Activated CD4-positive, alpha-beta T cell treated with anti-CD3 and anti-CD28 coated beads for 36 hours (primary cell): Measurements from ENCODE around the gene HSD11B1L. TPM values are rescaled to one million over a fixed set of nuclear protein-coding genes. Genes with fewer than 3 reads are reported as not detected.
"Not testable (repeated sequence)": the region's sequence is repeated elsewhere in the genome, so short reads cannot be mapped to it uniquely, and the experiment has no call there.

ENCODE experiments used
- ATAC-seq: fragments of 200-7000 bp; cut with Tn5 transposase; one replicate; pipeline ENCODE4 v1.10.0; 2021; ENCODE audit warnings: mild to moderate bottlenecking, moderate library complexity
- CTCF ChIA-PET: fragments of 350-600 bp; sonication (Branson Sonifier 250); formaldehyde crosslinking; loops from one replicate; lab custom pipeline; 2021; ENCODE audit warnings: antibody characterized with exemption; lab: Charles Lee
- POLR2A ChIA-PET: fragments of 350-600 bp; sonication (Branson Sonifier 250); formaldehyde crosslinking; loops from one replicate; lab custom pipeline; 2021; ENCODE audit warnings: antibody characterized with exemption, inconsistent platforms; lab: Charles Lee
- DNase-seq: peaks from one replicate; pipeline ENCODE4 v3.0.0-alpha.2; 2020
- H3K27ac Mint-ChIP-seq: one replicate; pipeline ENCODE4 v1.8.0; 2021; ENCODE audit warnings: mixed read lengths
- H3K27me3 Mint-ChIP-seq: one replicate; pipeline ENCODE4 v1.8.0; 2021; ENCODE audit warnings: mixed read lengths
- H3K36me3 Mint-ChIP-seq: one replicate; pipeline ENCODE4 v1.8.0; 2021; ENCODE audit warnings: low read depth, mixed read lengths
- H3K4me1 Mint-ChIP-seq: one replicate; pipeline ENCODE4 v1.8.0; 2021; ENCODE audit warnings: mixed read lengths
- H3K4me3 Mint-ChIP-seq: one replicate; pipeline ENCODE4 v1.8.0; 2021; ENCODE audit warnings: mild to moderate bottlenecking, moderate library complexity, mixed read lengths
- H3K9me3 Mint-ChIP-seq: one replicate; pipeline ENCODE4 v1.8.0; 2021; ENCODE audit warnings: low read depth, mixed read lengths
- intact Hi-C, 2 experiments: fragments of 100-400 bp; cut with DNase I in 1 of 2; cut with micrococcal nuclease in 1 of 2; formaldehyde crosslinking; loops; one replicate each; pipeline versions ENCODE4 v1.14.2 to v1.15.1; 2022 to 2024; cut with DNase I, micrococcal nuclease
- total RNA-seq, 2 experiments: library from RNA; stranded (reverse); gene quantifications; one replicate each; pipeline ENCODE4 v1.2.3, GENCODE V29; 2021

The HSD11B1L gene
- total RNA-seq, 2 experiments from 2014 or later, result 2.0 to 3.2 TPM

DNA sequence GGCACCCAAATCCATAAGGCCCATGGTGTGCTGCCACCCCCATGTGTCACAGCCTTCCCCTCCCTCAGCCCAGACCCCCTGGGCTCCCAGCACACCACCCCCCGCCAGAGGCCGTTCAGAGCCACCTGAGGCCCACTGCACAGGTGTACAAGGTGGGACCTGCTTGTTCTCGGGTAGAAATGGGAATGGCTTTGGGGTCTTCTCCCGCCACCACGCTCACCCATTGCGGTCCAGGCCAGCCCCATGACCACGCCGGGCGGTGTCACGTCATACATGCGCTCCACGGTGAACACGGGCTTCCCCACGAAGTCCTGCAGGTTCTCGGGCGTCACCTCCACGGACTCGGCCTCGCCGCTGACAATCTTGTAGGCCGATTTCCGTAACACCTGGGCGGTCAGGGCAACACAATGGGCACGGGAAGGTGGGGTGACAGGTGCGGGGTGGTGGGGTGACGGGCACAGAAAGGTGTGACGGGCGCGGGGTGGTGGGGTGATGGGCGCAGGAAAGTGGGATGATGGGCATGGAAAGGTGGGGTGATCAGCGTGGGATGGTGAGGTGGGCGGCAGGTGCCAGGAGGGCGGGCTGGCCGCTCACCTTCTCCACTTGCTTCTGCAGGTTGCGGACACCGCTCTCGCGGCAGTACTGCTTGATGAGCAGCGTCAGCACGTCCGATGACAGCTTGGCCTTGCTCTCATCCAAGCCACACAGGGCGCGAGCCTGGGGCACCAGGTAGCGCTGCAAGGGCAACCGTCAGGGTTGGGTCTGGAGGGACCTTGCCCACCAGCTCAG lies 13.5 kb downstream of the HSD11B1L start:
- ATAC-seq (no peak), DNase-seq (no peak)
- peaks cover 13% of the 10 kb centered on the region for H3K4me1 Mint-ChIP-seq
- peaks cover 60% of the 10 kb centered on the region for H3K36me3 Mint-ChIP-seq
- CTCF ChIA-PET, result no interaction called here
- intact Hi-C loops, result no loop called here
- POLR2A ChIA-PET, result interaction anchor here (1.1 to 1.3 kb wide), 2 partner anchors 15 to 24 kb away, joined by 3 to 7 read pairs; no protein-coding TSS in a partner anchor
- H3K27ac Mint-ChIP-seq, result peak overlapping the region; percentile 31
- H3K27me3 Mint-ChIP-seq, result no peaks in the 10 kb centered on the region
- peak overlapping the region; percentile 36 for H3K4me3 Mint-ChIP-seq
- no peaks in the 10 kb centered on the region for H3K9me3 Mint-ChIP-seq

DNA sequence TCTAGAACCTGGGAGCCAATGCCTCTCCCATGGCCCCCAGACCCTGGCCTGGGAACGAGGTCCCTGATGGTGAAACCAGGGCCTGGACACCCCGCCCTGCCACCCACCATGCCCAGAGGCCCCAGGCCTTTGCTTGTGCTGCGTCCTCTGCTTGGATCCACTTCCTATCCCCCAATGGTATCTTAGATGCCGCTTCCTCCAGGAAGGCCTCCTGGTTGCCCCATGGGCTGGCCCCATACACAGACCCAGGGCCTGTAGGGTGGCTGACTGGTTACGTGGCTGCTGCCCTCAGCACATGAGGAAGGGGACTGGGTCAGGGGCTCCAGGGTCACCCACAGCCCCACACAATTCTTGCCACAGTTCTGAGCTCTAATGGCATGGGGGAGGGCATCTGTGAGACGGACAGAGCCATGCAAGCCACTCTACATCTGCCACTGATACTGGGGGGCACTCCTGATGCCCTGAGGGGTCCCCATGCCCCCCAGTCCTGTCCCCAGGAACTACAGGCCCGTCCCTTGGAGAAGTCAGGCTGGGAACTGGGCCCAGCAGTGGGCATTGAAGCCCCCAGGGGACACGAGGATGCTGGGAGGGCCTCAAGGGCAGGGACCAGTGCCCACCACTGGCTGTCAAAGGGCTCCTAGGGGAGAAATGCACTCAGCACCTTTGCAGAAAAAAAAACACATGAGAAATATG lies 14.3 kb downstream of the HSD11B1L start:
- CTCF ChIA-PET, result no interaction called here
- POLR2A ChIA-PET, result interaction anchor here (1.1 kb wide), 1 partner anchor 23 kb away, joined by 7 read pairs; no protein-coding TSS in a partner anchor
- H3K27ac Mint-ChIP-seq, result no peak overlapping the region
- intact Hi-C loops, result no loop called here
- DNase-seq, result no peak
- no peaks in the 10 kb centered on the region for H3K27me3 Mint-ChIP-seq
- peak overlapping the region; percentile 36 for H3K4me3 Mint-ChIP-seq
- no peaks in the 10 kb centered on the region for H3K9me3 Mint-ChIP-seq
- no peak for ATAC-seq
- peaks cover 60% of the 10 kb centered on the region for H3K36me3 Mint-ChIP-seq
- H3K4me1 Mint-ChIP-seq, result peaks cover 9% of the 10 kb centered on the region

DNA sequence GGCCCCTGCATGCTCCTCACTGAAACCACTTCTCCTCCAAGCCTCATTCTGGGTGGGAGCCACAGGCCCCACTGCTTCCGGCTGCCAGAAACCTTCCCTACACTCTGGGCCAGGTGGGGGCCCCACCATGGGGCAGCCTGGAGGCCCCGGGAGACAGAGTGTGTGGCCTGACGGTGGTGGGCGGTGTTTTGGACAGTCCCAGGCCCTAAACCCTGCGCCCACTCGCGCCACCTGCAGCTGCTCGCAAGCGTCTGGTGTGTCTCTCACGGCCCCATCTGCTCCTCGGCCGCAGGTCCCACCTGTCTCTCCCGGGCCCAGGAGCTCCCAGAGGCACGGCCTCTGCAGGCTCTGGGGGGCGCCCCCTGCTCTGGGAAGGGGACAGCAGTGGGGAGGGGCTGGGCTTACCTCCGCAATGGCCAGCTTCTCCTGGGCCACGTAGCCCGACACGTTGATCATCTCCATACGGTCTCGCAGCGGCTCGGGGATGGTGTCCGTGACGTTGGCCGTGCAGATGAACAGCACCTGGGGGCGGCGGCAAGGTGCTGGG lies 14.9 kb downstream of the HSD11B1L start:
- H3K27me3 Mint-ChIP-seq, result no peaks in the 10 kb centered on the region
- H3K27ac Mint-ChIP-seq, result no peak overlapping the region
- DNase-seq (no peak), ATAC-seq (no peak)
- no peaks in the 10 kb centered on the region for H3K9me3 Mint-ChIP-seq
- intact Hi-C loops, result no loop called here
- H3K36me3 Mint-ChIP-seq, result peaks cover 58% of the 10 kb centered on the region
- peaks cover 9% of the 10 kb centered on the region for H3K4me1 Mint-ChIP-seq
- ChIA-PET POLR2A (interaction anchor here (1.1 kb wide), 1 partner anchor 23 kb away, joined by 7 read pairs; no protein-coding TSS in a partner anchor), CTCF (no interaction called here)
- no peak overlapping the region for H3K4me3 Mint-ChIP-seq

DNA sequence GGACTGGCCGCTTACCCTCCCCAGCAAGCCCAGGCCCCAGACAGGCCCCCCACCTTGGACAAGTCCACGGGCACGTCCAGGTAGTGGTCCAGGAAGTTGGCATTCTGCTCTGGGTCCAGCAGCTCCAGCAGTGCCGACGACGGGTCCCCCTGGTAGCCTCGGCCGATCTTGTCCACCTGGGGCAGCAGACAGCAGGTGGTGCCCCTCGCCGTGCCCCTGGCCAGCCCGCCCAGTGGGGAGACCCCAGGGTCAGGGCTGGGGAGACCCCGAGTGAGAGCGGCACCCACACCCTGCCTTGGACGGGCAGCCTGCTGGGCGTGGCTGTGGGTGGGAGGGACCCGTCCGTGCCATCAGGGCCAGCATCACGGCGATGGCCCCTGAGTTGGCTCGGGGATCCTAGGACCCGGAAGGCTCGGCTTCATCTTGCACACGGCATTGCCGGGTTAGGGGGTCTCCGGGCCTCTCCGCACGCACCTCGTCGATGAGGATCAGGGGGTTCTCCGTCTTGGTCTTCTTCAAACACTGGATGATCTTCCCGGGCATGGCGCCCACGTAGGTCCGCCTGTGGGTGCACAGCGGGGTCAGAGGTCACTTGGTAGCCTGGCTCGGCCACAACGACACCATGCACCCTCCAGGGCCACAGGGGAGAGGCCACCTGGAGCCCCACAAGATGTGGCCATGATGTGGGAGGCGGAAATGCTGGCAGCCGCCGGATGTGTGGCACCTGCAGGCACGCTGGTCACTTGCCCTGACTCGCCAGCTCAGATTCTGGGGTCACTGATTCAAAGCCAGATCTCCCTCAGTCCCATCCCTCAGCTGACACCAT lies 15.6 kb downstream of the HSD11B1L start:
- DNase-seq (no peak), ATAC-seq (no peak)
- H3K4me3 Mint-ChIP-seq, result no peak overlapping the region
- no peaks in the 10 kb centered on the region for H3K27me3 Mint-ChIP-seq
- H3K9me3 Mint-ChIP-seq, result no peaks in the 10 kb centered on the region
- peaks cover 58% of the 10 kb centered on the region for H3K36me3 Mint-ChIP-seq
- CTCF ChIA-PET, result no interaction called here
- peaks cover 9% of the 10 kb centered on the region for H3K4me1 Mint-ChIP-seq
- POLR2A ChIA-PET, result interaction anchor here (1.1 kb wide), 1 partner anchor 22 kb away, joined by 7 read pairs; no protein-coding TSS in a partner anchor
- no peak overlapping the region for H3K27ac Mint-ChIP-seq
- intact Hi-C loops, result no loop called here

DNA sequence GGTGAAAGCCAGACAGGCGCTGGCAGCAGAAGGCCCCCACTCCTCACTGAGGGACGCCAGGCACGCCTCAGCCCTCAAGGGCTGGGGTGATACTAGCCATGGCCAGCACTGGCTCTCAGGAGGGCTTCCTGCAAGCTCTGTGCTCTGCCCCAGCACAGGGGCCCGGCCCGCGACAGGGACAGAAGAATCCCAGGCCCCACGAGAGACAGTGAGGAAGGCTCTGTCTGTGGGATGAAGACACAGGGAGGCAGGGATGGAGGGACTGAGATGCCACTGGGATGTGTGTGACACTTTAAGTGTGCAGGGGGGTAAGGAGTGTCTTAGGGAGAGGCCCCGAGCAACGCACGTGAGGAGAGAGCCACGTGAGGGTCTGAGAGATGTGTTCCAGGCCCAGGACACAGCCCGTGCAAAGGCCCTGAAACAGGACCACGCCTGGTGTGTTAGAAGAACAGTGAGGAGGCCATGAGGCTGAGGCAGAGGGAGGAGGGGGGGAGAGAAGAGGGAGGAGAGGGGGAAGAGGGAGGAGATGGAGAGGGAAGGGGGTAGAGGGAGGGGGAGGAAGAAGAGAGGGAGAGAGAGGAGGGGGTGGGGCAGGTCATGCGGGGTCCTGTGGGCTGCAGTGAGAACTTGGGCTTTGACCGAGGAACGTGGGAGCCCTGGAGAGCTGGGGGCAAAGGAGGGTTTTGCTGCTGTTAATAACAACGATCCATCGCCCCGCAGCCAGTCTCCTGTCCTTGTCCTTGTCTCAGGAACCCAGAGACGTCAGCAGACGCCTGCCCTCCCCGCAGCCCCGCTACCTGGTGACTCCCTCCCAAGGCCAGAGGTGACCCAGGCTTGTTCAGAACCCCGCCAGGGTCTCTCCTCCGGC lies 16.4 kb downstream of the HSD11B1L start:
- DNase-seq (no peak), ATAC-seq (no peak)
- Mint-ChIP-seq H3K4me3 (no peak overlapping the region), H3K4me1 (peaks cover 5% of the 10 kb centered on the region), H3K27me3 (no peaks in the 10 kb centered on the region), H3K36me3 (peaks cover 53% of the 10 kb centered on the region), H3K9me3 (no peaks in the 10 kb centered on the region), H3K27ac (no peak overlapping the region)
- intact Hi-C loops, result no loop called here
- ChIA-PET CTCF (interaction anchor here (1.0 kb wide), 1 partner anchor 17 kb away, joined by 3 read pairs; no protein-coding TSS in a partner anchor), POLR2A (no interaction called here)

DNA sequence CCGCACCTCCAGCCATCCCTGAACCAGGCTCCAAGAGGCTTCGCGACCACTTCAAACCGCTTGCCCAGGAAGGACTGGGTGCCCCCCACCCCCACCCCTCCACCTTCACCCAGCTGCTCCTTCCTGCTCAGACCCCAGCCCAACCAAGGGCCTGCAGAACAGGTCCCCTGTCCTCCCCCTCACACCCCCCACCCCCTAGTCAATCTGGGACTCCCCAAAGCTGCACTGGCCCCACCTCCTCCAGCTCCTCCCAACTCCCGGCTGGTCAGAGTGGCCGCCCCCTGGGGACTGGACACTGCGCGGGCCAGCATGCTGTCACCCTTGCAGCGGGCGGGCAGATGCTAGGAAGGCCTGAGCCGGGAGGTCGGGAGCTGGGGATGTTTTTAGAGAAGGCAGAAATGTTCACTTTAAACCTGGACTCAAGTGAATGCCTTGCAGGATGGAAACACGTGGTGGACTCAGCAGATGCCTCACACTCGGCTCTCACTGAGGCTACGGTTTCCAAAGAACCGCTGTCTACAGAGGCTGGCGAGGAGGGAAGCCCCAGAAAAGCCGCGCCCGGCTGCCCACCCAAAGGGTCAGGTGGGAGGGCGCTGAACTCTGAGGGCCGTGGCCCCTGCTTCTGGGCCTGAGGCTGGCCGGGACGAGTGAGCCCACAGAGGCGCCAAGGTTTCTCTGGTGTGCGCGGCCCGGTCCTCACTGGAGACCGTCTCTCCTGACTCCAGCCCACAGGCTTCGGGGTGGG lies 17.2 kb downstream of the HSD11B1L start:
- Mint-ChIP-seq H3K36me3 (peaks cover 46% of the 10 kb centered on the region), H3K4me1 (no peaks in the 10 kb centered on the region), H3K4me3 (no peak overlapping the region), H3K27ac (no peak overlapping the region), H3K9me3 (no peaks in the 10 kb centered on the region), H3K27me3 (no peaks in the 10 kb centered on the region)
- no peak for ATAC-seq
- POLR2A ChIA-PET, result no interaction called here
- no peak for DNase-seq
- CTCF ChIA-PET, result interaction anchor here (1.0 to 2.0 kb wide), 2 partner anchors 8 to 16 kb away, joined by 3 to 6 read pairs; partner anchors contain the start of gene RPL36
- intact Hi-C loops, result no loop called here

DNA sequence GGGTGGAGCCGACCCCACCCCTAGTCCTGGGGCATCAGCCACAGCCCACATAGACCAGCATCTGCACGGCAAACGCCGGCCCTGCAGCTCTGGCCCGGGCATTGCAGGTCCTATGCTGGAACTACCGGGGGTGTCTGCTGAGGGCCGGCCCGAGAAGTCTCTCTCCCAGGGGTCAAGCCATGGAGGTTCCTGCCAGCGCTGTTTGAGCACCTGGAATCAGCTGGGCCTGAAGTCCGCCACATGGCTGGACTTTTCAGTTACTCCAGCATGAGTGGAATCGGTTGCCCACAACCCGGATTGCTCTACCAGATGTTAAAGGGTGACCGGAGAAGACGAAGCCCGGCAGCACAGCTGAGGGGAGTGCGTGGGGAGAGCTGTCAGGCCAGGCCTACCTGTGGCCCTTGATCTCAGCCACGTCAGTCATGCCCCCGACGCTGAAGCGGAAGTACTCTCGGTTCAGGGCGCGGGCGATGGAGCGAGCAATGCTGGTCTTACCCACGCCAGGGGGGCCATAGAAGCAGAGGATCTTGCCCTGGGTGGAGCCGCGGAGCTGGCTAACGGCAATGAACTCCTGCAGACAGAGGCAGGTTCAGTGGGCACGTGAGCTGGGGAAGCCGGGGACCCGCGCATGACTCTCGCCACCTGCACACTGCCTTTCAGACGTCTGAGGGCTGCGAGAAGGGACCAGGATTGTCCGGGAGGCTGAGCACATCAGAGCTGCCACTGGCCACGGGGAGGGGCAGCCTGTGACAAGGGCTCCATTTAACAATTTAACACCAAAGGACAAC lies 18.0 kb downstream of the HSD11B1L start:
- CTCF ChIA-PET, result interaction anchor here (0.5 to 2.0 kb wide), 3 partner anchors 9 to 987 kb away, joined by 3 to 6 read pairs (median 4); partner anchors contain the start of gene RPL36
- Mint-ChIP-seq H3K36me3 (peaks cover 49% of the 10 kb centered on the region), H3K4me1 (no peaks in the 10 kb centered on the region), H3K4me3 (no peak overlapping the region), H3K9me3 (no peaks in the 10 kb centered on the region), H3K27me3 (no peaks in the 10 kb centered on the region), H3K27ac (no peak overlapping the region)
- DNase-seq (no peak), ATAC-seq (no peak)
- POLR2A ChIA-PET, result no interaction called here
- intact Hi-C loops, result no loop called here

DNA sequence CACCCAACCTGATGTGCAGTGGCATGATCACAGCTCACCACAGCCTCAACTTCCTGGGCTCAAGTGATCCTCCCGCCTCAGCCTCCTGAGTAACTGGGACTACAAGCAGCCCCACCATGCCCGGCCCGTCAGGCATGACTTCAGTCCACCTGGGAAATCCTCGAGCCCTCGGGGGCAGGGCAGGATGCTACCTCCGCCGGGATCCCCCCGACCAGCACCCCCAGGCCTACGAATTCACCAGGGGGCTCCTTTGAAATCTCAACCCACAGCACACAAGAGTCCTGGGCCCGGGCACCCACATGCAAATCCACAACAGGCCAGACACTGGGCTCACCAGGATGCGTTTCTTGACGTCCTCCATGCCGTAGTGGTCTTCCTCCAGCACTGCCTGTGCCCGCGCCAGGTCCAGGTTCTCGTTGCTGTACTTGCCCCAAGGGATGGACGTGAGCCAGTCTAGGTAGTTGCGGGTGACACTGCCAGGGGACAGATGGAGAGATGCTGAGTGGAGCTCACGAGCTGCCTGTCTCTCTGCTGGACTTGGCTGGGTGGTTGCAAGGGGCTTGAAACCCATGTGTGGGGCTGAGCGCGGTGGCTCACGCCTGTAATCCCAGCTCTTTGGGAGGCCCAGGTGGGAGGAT lies 19.7 kb downstream of the HSD11B1L start:
- intact Hi-C loops, result no loop called here
- Mint-ChIP-seq H3K27me3 (no peaks in the 10 kb centered on the region), H3K4me3 (no peak overlapping the region), H3K4me1 (no peaks in the 10 kb centered on the region), H3K36me3 (peaks cover 41% of the 10 kb centered on the region), H3K9me3 (no peaks in the 10 kb centered on the region), H3K27ac (no peak overlapping the region)
- ATAC-seq, result no peak
- CTCF ChIA-PET, result interaction anchor here (0.7 kb wide), 1 partner anchor 17 kb away, joined by 4 read pairs; no protein-coding TSS in a partner anchor
- POLR2A ChIA-PET, result interaction anchor here (1.0 kb wide), 1 partner anchor 9 kb away, joined by 6 read pairs; no protein-coding TSS in a partner anchor
- DNase-seq, result no peak

DNA sequence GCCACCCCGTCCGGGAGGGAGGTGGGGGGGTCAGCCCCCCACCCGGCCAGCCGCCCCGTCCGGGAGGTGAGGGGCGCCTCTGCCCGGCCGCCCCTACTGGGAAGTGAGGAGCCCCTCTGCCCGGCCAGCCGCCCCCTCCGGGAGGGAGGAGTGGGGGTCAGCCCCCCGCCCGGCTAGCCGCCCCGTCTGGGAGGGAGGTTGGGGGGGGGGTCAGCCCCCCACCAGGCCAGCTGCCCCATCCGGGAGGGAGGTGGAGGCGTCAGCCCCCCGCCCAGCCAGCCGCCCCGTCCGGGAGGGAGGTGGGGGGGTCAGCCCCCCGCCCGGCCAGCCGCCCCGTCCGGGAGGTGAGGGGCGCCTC lies 21.2 kb downstream of the HSD11B1L start:
- H3K4me3 Mint-ChIP-seq, DNase-seq, intact Hi-C loops, H3K4me1 Mint-ChIP-seq, H3K27me3 Mint-ChIP-seq, H3K27ac Mint-ChIP-seq, CTCF ChIA-PET, ATAC-seq, H3K9me3 Mint-ChIP-seq: not testable (repeated sequence)
- peaks cover 46% of the 10 kb centered on the region for H3K36me3 Mint-ChIP-seq
- POLR2A ChIA-PET, result interaction anchor here (0.7 kb wide), 1 partner anchor 420 kb away, joined by 3 read pairs; no protein-coding TSS in a partner anchor
